ENCODE results near the gene KREMEN1.

KREMEN1 gene

DNA sequence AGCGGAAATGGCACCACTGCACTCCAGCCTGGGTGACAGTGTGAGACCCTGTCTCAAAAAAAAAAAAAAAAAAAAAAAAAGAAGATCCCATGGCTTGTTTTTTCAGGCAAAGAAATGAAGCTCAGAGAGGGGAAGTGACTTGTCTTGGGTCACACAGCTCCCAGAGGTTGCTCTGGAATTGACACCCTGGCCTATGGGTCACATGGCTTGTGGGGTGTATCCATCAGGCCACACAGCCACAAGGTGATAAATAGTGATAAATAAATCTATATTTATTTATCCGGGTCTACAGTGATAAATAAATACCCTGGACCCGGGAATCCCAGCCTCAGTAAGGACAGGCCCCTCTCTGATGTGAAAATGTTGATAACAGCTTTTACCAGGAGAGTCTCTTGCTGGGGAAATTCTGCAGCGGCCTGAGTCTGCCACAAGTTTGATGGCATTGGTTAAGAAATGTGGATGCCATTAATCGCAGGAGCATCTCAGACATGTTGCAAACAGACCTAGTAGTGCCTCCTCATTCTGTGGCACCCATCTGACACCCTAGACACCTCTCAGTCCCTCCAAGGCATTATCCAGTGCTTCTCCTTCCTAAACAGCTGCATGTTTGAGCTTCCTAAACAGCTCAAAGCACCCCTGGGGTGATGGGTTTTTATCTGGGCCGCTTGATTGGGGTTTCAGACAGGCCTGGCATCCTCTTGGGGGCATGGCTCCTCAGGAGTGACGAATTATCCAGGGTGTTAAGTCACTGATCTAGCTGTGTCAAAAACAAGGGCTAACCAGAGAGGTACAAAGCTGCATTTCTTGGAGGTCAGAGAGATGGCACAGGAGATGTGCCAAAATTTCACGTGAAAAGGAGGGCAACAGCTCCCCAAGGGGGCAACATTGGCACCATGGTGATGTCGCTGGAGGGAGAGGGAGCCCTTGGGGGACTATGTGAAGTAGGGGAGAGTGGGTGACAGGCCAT lies 130.9 kb downstream of the KREMEN1 start:
- CTCF ChIA-PET, result interaction anchor here (0.6 to 1.0 kb wide), 4 partner anchors 13 to 123 kb away, joined by 3 to 5 read pairs (median 4); no protein-coding TSS in a partner anchor
- no peak overlapping the region for H3K27ac ChIP-seq
- TF ChIP-seq, protein P1, sequence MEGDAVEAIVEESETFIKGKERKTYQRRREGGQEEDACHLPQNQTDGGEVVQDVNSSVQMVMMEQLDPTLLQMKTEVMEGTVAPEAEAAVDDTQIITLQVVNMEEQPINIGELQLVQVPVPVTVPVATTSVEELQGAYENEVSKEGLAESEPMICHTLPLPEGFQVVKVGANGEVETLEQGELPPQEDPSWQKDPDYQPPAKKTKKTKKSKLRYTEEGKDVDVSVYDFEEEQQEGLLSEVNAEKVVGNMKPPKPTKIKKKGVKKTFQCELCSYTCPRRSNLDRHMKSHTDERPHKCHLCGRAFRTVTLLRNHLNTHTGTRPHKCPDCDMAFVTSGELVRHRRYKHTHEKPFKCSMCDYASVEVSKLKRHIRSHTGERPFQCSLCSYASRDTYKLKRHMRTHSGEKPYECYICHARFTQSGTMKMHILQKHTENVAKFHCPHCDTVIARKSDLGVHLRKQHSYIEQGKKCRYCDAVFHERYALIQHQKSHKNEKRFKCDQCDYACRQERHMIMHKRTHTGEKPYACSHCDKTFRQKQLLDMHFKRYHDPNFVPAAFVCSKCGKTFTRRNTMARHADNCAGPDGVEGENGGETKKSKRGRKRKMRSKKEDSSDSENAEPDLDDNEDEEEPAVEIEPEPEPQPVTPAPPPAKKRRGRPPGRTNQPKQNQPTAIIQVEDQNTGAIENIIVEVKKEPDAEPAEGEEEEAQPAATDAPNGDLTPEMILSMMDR (conservative IDR thresholded peaks at IDR 0.05; ENCODE audit: low read depth), result no peak
- POLR2A ChIA-PET (ENCODE audit: low non-redundant PET), result no interaction called here
- DNase-seq (ENCODE audit: low spot score), result no peak

DNA sequence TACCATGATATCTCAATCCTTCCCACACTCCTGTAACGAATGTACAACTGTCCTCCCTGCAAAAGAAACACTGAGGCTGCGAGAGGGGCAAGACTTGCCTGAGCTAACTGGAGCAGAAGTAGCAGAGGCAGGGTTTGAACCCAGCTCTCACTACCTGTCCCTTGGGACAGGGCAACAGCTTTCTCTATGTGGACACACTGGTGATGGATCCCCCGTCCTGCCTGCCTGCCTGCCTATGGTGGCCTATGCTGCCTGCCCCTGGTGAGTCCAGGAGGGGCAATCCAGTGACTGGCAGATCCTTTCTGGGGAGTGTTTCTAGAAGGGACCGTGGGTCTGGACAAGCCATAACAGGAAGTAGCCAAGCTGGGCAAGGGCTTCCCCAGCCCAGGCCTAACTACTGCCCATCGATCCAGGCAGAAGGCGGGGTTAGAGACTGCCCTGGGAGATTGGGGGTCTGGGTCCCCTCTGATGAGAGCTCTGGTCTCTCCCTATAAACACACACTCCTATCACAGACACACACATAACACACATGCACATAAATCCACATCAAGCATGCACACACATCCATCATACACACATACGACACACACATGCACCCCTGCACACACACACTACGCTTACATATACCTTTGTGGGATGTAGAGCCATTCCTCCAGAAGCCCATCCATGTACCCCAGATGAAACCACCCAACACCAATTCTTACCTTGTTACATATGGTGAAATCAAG lies 131.8 kb downstream of the KREMEN1 start:
- no peak overlapping the region for H3K27ac ChIP-seq
- TF ChIP-seq, protein P1 (conservative IDR thresholded peaks at IDR 0.05; ENCODE audit: low read depth), result no peak
- ChIA-PET CTCF (interaction anchor here (0.6 to 0.7 kb wide), 3 partner anchors 24 to 314 kb away, joined by 4 to 5 read pairs (median 5); no protein-coding TSS in a partner anchor), POLR2A (ENCODE audit: low non-redundant PET) (no interaction called here)
- no peak for DNase-seq (ENCODE audit: low spot score)

GRCh38 chr22:29205252-29205593 lies 132.4 kb downstream of the KREMEN1 start:
- TF ChIP-seq, protein P1 (conservative IDR thresholded peaks at IDR 0.05; ENCODE audit: low read depth), result no peak
- POLR2A ChIA-PET (ENCODE audit: low non-redundant PET), result no interaction called here
- CTCF ChIA-PET, result interaction anchor here (0.7 kb wide), 1 partner anchor 315 kb away, joined by 5 read pairs; no protein-coding TSS in a partner anchor

DNA sequence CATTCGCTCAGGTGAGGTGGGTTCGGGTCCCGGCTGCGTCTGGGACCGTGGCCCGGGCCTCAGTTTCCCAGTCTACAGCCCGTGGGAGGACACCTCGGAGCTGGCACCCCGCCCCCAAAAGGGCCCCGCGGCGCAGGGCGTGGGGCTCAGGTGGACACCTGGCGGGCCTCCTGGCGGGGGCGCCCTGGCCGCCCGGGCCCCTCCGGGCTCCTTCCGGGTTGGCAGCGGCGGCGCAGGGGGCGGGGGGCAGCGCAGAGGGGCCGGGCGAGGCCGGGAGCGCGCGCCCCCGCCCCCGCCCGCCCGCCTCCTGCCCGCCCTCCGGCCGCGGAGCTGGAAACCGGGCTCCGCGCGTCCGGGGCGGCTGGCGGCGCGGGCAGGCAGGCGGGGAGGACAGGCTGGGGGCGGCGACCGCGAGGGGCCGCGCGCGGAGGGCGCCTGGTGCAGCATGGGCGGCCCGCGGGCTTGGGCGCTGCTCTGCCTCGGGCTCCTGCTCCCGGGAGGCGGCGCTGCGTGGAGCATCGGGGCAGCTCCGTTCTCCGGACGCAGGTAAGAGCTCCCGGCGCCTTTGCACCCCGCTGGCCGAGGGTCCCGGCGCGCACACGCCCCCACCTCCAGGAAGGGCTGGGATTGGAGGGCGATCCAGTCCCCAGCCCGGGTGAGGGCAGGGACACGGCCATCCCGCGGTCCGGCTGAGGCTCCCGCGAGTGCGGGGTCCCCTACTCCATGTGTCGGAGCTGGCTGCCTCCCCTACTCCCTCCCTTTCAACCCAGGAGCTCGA lies 132.9 kb downstream of the KREMEN1 start, which contains the start of gene EMID1:
EMID1 (plus strand) TSS at position 303 of the 778 bp plus-strand sequence; CDS start at position 446, 143 bp downstream.
- TF ChIP-seq, protein P1 (conservative IDR thresholded peaks at IDR 0.05; ENCODE audit: low read depth), result 0 out of 2 replicates have a peak, but pooled peaks have one; percentile 20
- POLR2A ChIA-PET (ENCODE audit: low non-redundant PET), result no interaction called here
- no peak within 1 kb of the TSS for H3K27ac ChIP-seq
- DNase-seq (ENCODE audit: low spot score), result no peak
- CTCF ChIA-PET, result interaction anchor here (0.6 to 0.7 kb wide), 4 partner anchors 13 to 316 kb away, joined by 3 to 7 read pairs (median 4); no protein-coding TSS in a partner anchor

More at GRCh38 chr22:29205252-29205593, 132.4 kb downstream of the KREMEN1 start:
- H3K27ac ChIP-seq, result no peak overlapping the region
- DNase-seq (ENCODE audit: low spot score), result no peak

- no peak overlapping the region for H3K27ac ChIP-seq
- POLR2A ChIA-PET (ENCODE audit: low non-redundant PET), result no interaction called here
- DNase-seq (ENCODE audit: low spot score), result no peak
- TF ChIP-seq, protein P1 (conservative IDR thresholded peaks at IDR 0.05; ENCODE audit: low read depth), result no peak
- CTCF ChIA-PET, result interaction anchor here (0.6 to 0.7 kb wide), 3 partner anchors 14 to 150 kb away, joined by 3 to 7 read pairs (median 4); no protein-coding TSS in a partner anchor
Measured at GRCh38 chr22:29206372-29207242, 133.8 kb downstream of the KREMEN1 start.

Data from RWPE1 (cell line).